HG03439 (cell line): ENCODE data around the gene PCDHGA9.
"Not testable (repeated sequence)": the region's sequence is repeated elsewhere in the genome, so short reads cannot be mapped to it uniquely, and the experiment has no call there.

Source experiments
- ATAC-seq: cut with Tn5 transposase; IDR thresholded peaks from one replicate; pipeline ENCODE4 v1.9.1; 2021; ENCODE audit warnings: mild to moderate bottlenecking, moderate library complexity; ENCODE audit not compliant: unreplicated experiment

Gene PCDHGA9

DNA sequence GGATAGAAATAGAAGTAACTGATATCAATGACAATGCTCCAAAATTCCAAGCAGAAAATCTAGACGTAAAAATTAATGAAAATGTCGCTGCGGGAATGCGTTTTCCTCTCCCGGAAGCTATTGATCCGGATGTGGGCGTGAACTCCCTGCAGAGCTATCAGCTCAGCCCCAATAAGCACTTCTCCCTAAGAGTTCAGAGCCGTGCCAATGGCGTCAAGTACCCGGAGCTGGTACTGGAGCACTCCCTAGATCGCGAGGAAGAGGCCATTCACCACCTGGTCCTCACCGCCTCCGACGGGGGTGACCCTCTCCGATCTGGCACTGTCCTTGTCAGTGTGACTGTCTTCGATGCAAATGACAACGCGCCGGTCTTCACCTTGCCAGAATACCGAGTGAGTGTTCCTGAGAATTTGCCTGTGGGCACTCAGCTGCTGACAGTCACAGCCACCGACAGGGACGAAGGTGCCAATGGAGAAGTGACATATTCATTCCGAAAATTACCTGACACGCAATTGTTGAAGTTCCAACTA, 11.0 kb downstream of the PCDHGA9 start:
- no peak for ATAC-seq

DNA sequence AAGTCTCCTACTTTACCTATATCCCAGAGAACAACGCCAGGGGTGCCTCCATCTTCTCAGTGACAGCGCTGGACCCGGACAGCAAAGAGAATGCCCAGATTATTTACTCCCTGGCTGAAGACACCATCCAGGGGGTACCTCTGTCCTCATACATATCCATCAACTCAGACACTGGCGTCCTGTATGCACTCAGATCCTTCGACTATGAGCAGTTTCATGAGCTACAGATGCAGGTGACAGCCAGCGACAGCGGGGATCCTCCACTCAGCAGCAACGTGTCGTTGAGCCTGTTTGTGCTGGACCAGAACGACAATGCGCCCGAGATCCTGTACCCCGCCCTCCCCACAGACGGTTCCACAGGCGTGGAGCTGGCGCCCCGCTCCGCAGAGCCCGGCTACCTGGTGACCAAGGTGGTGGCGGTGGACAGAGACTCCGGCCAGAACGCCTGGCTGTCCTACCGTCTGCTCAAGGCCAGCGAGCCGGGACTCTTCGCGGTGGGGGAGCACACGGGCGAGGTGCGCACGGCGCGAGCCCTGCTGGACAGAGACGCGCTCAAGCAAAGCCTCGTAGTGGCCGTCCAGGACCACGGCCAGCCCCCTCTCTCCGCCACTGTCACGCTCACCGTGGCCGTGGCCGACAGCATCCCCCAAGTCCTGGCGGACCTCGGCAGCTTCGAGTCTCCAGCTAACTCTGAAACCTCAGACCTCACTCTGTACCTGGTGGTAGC, 12.1 kb downstream of the PCDHGA9 start:
- ATAC-seq, result not testable (repeated sequence)

DNA sequence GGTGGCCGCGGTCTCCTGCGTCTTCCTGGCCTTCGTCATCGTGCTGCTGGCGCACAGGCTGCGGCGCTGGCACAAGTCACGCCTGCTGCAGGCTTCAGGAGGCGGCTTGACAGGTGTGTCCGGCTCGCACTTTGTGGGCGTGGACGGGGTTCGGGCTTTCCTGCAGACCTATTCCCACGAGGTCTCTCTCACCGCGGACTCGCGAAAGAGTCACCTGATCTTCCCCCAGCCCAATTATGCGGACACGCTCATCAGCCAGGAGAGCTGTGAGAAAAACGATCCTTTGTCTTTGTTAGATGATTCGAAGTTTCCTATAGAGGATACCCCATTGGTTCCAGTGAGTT, 12.7 kb downstream of the PCDHGA9 start:
- ATAC-seq, result not testable (repeated sequence)

DNA sequence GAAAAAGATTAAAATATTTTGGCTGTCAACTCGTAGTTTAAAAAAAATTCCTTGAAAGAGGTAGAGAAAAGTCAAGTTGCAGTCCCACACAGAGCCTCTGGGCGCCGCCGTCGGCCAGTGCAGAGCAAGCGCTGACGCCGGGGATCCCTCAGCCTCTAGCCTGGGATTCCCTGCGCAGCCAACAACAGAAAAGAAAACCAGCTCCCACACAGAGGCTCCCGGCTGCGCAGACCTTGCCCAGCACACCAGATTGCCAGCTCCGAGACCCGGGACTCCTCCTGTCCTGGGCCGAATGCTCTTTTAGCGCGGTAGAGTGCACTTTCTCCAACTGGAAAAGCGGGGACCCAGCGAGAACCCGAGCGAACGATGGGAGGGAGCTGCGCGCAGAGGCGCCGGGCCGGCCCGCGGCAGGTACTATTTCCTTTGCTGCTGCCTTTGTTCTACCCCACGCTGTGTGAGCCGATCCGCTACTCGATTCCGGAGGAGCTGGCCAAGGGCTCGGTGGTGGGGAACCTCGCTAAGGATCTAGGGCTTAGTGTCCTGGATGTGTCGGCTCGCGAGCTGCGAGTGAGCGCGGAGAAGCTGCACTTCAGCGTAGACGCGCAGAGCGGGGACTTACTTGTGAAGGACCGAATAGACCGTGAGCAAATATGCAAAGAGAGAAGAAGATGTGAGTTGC, 15.1 kb downstream of the PCDHGA9 start, which contains the start of gene PCDHGB7:
Gene PCDHGB7 (plus strand): TSS at position 184 of the 679 bp plus-strand sequence. CDS start 183 bp downstream, at position 367.
- ATAC-seq, result not testable (repeated sequence)

DNA sequence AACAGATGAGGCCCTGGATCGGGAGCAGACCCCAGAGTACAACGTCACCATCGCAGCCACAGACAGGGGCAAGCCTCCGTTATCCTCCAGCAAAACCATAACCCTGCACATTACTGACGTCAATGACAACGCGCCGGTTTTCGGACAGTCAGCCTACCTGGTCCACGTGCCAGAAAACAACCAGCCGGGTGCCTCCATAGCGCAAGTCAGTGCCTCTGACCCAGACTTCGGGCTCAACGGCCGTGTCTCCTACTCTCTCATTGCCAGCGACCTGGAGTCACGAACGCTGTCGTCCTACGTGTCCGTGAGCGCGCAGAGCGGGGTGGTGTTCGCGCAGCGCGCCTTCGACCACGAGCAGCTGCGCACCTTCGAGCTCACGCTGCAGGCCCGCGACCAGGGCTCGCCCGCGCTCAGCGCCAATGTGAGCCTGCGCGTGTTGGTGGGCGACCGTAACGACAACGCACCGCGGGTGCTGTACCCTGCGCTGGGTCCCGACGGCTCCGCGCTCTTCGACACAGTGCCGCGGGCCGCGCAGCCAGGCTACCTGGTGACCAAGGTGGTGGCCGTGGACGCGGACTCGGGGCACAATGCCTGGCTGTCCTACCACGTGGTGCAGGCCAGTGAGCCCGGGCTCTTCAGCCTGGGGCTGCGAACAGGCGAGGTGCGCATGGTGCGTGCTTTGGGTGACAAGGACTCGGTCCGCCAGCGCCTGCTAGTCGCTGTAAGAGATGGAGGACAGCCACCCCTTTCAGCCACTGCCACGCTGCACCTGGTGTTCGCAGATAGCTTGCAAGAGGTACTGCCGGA, 16.7 kb downstream of the PCDHGA9 start:
- ATAC-seq, result no peak

DNA sequence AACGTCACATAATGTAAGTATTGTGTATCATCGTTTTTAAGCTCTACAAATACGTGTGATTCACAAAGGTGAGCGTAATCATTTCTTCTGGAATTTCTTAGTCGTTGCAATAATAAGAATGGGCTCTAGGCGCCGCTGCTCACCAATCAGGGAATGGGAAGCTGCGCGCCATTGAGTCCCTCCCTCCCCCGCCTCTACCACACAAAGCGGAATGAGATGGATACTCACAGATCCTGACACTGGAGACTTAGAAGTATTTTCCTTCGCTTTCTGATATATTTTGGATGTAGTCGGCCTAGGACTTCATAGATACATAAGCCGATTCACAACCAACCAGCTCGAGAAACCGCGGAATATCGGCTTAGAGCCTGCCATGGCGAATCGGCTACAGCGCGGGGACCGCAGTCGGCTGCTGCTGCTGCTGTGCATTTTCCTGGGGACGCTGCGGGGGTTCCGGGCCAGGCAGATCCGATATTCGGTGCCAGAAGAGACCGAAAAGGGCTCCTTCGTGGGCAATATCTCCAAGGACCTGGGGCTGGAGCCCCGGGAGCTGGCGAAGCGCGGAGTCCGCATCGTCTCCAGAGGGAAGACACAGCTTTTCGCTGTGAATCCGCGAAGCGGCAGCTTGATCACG, 18.4 kb downstream of the PCDHGA9 start, which contains the start of gene PCDHGA11:
Gene PCDHGA11 (plus strand): TSS at position 197 of the 634 bp plus-strand sequence. CDS start 177 bp downstream, at position 374.
- ATAC-seq, result peak; percentile 60

DNA sequence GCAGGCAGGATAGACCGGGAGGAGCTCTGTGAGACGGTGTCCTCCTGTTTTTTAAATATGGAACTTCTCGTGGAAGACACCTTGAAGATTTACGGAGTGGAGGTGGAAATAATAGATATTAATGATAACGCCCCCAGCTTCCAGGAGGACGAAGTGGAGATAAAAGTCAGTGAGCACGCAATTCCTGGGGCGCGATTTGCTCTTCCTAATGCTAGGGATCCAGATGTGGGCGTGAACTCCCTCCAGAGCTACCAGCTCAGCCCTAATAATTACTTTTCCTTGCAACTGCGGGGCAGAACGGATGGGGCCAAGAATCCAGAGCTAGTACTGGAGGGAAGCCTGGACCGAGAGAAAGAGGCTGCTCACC, 18.9 kb downstream of the PCDHGA9 start:
- ATAC-seq, result no peak

DNA sequence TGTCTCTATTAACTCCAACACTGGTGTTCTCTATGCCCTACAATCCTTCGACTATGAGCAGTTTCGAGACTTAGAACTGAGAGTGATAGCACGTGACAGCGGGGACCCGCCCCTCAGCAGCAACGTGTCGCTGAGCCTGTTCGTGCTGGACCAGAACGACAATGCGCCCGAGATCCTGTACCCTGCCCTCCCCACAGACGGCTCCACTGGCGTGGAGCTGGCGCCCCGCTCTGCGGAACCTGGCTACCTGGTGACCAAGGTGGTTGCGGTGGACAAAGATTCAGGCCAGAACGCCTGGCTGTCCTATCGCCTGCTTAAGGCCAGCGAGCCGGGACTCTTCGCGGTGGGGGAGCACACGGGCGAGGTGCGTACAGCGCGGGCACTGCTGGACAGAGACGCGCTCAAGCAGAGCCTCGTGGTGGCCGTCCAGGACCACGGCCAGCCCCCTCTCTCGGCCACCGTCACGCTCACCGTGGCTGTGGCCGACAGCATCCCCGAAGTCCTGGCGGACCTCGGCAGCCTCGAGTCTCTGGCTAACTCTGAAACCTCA, 20.2 kb downstream of the PCDHGA9 start:
- ATAC-seq, result no peak

DNA sequence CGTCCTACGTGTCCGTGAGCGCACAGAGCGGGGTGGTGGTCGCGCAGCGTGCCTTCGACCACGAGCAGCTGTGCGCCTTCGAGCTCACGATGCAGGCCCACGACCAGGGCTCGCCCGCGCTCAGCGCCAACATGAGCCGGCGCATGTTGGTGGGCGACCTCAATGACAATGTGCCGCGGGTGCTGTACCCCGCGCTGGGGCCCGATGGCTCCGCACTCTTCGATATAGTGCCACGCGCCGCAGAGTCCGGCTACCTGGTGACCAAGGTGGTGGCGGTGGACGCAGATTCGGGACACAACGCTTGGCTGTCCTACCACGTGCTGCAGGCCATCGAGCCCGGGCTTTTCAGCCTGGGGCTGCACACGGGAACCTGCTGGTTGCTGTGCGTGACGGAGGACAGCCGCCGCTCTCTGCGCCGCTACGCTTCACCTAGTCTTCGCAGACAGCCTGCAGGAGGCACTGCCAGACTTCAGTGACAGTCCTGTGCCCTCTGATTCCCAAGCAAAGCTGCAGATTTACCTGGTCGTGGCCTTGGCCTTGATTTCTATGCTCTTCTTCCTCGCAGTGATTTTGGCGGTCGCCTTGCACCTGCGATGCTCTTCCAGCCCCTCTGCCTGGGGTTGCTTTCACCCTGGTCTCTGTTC, 25.3 kb downstream of the PCDHGA9 start:
- no peak for ATAC-seq

DNA sequence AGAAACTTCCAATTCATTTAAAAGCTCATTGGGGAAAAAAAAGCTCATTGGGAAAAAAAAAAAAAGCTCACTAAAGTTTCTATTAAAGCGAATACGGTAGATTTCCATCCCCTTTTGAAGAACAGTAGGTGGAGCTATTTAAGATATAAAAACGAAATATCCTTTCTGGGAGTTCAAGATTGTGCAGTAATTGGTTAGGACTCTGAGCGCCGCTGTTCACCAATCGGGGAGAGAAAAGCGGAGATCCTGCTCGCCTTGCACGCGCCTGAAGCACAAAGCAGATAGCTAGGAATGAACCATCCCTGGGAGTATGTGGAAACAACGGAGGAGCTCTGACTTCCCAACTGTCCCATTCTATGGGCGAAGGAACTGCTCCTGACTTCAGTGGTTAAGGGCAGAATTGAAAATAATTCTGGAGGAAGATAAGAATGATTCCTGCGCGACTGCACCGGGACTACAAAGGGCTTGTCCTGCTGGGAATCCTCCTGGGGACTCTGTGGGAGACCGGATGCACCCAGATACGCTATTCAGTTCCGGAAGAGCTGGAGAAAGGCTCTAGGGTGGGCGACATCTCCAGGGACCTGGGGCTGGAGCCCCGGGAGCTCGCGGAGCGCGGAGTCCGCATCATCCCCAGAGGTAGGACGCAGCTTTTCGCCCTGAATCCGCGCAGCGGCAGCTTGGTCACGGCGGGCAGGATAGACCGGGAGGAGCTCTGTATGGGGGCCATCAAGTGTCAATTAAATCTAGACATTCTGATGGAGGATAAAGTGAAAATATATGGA, 27.9 kb downstream of the PCDHGA9 start, which contains the start of gene PCDHGA12:
Gene PCDHGA12 (plus strand): TSS at position 176 of the 782 bp plus-strand sequence. CDS start 253 bp downstream, at position 429.
- peak; percentile 78 for ATAC-seq

DNA sequence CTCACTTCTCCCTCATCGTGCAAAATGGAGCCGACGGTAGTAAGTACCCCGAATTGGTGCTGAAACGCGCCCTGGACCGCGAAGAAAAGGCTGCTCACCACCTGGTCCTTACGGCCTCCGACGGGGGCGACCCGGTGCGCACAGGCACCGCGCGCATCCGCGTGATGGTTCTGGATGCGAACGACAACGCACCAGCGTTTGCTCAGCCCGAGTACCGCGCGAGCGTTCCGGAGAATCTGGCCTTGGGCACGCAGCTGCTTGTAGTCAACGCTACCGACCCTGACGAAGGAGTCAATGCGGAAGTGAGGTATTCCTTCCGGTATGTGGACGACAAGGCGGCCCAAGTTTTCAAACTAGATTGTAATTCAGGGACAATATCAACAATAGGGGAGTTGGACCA, 28.7 kb downstream of the PCDHGA9 start:
- peak; percentile 48 for ATAC-seq

DNA sequence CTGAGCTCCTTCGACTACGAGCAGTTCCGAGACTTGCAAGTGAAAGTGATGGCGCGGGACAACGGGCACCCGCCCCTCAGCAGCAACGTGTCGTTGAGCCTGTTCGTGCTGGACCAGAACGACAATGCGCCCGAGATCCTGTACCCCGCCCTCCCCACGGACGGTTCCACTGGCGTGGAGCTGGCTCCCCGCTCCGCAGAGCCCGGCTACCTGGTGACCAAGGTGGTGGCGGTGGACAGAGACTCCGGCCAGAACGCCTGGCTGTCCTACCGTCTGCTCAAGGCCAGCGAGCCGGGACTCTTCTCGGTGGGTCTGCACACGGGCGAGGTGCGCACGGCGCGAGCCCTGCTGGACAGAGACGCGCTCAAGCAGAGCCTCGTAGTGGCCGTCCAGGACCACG, 29.7 kb downstream of the PCDHGA9 start:
- ATAC-seq, result not testable (repeated sequence)

DNA sequence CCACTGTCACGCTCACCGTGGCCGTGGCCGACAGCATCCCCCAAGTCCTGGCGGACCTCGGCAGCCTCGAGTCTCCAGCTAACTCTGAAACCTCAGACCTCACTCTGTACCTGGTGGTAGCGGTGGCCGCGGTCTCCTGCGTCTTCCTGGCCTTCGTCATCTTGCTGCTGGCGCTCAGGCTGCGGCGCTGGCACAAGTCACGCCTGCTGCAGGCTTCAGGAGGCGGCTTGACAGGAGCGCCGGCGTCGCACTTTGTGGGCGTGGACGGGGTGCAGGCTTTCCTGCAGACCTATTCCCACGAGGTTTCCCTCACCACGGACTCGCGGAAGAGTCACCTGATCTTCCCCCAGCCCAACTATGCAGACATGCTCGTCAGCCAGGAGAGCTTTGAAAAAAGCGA, 30.1 kb downstream of the PCDHGA9 start:
- not testable (repeated sequence) for ATAC-seq

DNA sequence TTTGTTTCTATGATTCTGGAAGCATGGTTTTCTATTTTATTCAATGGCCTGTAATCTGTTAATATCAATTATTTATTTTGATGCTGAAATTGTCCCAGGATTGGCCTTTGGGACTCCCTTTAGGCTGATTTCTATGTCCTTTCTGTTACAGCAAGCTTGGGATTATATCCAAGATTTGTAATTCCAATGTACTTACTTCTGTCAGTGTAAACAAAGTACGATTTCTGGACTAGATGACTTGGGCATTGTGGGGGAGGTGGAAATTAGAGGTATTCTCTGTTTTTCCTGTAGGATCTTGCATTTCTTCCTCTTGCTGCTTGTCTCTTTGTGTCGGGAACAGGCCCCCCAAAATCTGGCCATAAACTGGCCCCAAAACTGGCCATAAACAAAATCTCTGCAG, 31.4 kb downstream of the PCDHGA9 start:
- ATAC-seq, result no peak

DNA sequence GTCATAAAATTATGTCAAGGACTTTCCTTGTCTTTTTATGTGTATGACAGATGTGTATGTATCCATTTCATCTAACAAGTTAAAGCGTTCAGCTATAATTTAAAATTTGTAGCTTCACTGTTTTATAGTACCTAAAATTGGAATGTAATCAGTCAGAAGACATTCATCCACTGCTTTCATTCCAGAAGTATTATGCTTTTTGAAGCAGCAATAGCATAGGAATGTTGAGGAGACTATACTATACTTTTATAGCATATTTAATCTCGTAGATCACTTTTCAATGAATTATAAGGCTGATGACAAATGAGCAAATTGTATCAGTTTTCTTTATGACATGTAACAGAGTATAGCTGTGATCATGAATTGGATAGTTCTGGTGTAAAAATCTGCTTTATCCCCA, 34.6 kb downstream of the PCDHGA9 start:
- no peak for ATAC-seq

DNA sequence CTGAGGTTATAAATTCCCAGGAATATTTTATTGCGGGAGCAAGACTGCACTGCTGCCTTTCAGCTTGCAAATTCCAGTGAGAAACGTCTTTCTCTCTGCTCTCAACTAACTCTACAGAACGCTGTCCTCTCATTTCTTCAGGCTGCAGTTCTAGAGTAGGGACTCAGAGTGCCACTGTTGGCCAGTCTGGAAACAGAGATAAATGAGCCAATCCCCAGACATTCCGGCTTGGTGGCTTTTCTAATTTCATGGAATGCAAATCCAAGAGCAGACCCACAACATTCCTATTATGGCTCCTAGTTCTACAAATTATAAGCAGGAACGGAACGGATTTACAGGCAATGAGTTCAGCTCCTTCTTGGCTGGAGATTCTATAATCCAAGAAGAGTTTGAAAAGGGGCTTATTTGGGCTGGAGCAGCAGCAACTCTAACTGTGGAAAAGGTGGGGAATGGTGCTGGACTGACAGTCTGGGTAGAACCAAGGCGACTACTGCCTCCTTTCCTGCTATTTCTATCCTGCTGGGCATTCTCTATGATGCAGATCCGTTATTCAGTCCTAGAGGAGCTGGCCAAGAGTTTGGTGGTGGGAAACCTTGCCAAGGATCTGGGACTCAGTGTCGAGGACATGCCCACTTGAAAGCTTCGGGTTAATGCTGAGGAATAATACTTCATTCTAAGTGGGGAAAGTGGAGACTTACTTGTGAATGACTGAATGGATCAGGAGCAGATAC, 37.0 kb downstream of the PCDHGA9 start:
- ATAC-seq, result no peak

DNA sequence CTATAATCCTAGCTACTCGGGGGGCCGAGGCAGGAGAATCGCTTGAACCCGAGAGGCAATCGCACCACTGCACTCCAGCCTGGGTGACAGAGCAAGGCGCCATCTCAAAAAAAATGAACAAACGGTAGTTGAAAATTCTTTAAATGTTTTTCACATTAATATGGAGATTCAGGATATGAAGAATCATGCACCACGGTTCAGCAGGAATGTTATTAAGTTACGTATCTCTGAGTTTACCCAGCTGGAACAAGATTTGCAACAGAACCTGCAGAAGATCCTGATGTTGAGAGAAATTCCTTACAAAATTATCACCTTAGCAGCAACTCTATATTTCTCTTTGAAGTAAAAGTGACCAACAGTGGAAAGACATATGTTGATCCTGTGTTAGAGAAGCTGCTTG, 37.8 kb downstream of the PCDHGA9 start:
- ATAC-seq, result no peak

DNA sequence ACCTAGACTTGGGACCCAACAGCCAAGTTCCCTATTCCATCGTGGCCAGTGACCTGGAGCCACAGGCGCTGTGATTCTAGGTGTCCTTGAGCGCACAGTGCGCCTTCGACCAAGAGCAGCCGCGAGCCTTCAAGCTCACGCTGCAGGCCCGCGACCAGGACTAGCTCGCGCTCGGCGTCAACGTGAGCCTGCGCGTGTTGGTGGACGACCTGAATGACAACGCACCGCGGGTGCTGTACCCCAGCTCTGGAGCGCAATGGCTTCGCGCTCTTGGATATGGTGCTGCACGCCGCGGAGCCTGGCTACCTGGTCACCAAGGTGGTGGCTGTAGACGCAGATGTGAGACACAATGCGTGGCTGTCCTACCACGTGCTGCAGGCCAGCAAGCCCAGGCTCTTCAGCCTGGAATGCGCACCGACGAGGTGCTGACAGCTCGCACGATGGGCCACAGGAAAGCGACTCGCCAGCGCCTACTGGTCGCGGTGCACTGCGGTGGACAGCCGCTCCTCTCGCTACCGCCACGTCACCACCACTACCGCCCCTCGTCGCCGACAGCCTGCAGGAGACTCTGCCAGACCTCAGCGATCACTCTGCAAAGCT, 39.1 kb downstream of the PCDHGA9 start:
- ATAC-seq, result no peak
